Mammary epithelial cell (primary cell): ENCODE measurements around the gene HDAC9.

ENCODE experiments used
- EZH2 ChIP-seq: IDR thresholded peaks from 2 replicates; pipeline ENCODE4 v1.6.1; 2012; ENCODE audit warnings: low read length, inconsistent platforms, borderline replicate concordance
- TF ChIP-seq, protein P1 (sequence below), 2 donors: IDR thresholded peaks in 1 of 2; conservative IDR thresholded peaks in 1 of 2; 2 replicates each; pipeline ENCODE4 v1.5.1; 2011 to 2012; ENCODE audit warnings: inconsistent platforms in 2 of 2, low read length in 2 of 2, mild to moderate bottlenecking in 2 of 2, control low read depth in 1 of 2, low read depth in 1 of 2; ENCODE audit not compliant: insufficient read depth in 1 of 2; ENCODE audit errors: extremely low read depth in 1 of 2

DNA sequence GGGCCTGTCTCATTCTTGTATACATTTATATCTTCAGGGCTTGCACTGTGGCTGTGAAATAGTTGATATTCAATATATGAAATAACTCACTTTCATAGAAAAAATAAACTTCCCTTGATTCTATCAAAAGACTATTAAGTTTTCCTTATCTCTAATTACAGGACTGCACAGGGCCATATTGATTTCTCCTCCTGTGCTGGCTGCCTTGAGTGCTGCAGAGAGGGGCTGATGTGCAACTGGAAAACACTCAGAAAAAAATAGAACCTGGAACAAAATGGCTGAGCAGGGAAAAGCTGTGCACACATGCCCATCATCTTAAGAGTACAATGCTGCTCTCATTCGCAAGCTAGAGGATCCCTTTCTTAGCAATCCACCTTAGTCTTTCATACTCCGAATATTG is 5.9 kb upstream of the HDAC9 start:
- TF ChIP-seq, protein P1, sequence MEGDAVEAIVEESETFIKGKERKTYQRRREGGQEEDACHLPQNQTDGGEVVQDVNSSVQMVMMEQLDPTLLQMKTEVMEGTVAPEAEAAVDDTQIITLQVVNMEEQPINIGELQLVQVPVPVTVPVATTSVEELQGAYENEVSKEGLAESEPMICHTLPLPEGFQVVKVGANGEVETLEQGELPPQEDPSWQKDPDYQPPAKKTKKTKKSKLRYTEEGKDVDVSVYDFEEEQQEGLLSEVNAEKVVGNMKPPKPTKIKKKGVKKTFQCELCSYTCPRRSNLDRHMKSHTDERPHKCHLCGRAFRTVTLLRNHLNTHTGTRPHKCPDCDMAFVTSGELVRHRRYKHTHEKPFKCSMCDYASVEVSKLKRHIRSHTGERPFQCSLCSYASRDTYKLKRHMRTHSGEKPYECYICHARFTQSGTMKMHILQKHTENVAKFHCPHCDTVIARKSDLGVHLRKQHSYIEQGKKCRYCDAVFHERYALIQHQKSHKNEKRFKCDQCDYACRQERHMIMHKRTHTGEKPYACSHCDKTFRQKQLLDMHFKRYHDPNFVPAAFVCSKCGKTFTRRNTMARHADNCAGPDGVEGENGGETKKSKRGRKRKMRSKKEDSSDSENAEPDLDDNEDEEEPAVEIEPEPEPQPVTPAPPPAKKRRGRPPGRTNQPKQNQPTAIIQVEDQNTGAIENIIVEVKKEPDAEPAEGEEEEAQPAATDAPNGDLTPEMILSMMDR (conservative IDR thresholded peaks at IDR 0.05 in 1 of 2, IDR thresholded peaks at IDR 0.05 in 1 of 2; ENCODE audit: extremely low read depth in 1 of 2, insufficient read depth in 1 of 2, low read depth in 1 of 2, low read length in 2 of 2) = no peak
- TF ChIP-seq EZH2 = no peak
